HepG2 (cell line): ENCODE results near the gene MRAP. TPM values are rescaled to one million over a fixed set of nuclear protein-coding genes. Genes with fewer than 3 reads are reported as not detected.
A peak's percentile ranks its signal among the peaks of the same experiment; 100 is the strongest.

Experiments used
- ATF7 ChIP-seq, 2 experiments: fragments of 450-650 bp in 1 of 2; sonication (generic) in 1 of 2; formaldehyde crosslinking in 1 of 2; IDR thresholded peaks; 2 replicates each; pipeline versions ENCODE4 v1.4.0 to v1.6.1; 2016 to 2020; ENCODE audit warnings: antibody characterized with exemption in 1 of 2, mild to moderate bottlenecking in 1 of 2, missing genetic modification reagents in 1 of 2
- CEBPG ChIP-seq: IDR thresholded peaks from 2 replicates; pipeline ENCODE4 v1.6.1; 2016
- CHD2 ChIP-seq: IDR thresholded peaks from 2 replicates; pipeline ENCODE4 v1.6.1; 2011; ENCODE audit warnings: low read depth, low read length, improper control_type of control experiment
- CHD4 ChIP-seq: fragments of 200-600 bp; sonication (generic); IDR thresholded peaks from 2 replicates; pipeline ENCODE4 v1.7.0; 2017; ENCODE audit warnings: mild to moderate bottlenecking, low read length, borderline replicate concordance
- FOXA1 ChIP-seq, 2 experiments: fragments of 450-650 bp in 1 of 2; sonication (generic) in 1 of 2; formaldehyde crosslinking in 1 of 2; IDR thresholded peaks; 2 replicates each; pipeline versions ENCODE4 v1.4.0 to v1.6.1; 2016 to 2020; ENCODE audit warnings: missing genetic modification reagents in 1 of 2
- FOXP4 ChIP-seq: sonication (generic); formaldehyde crosslinking; IDR thresholded peaks from 2 replicates; pipeline ENCODE4 v1.4.0; 2020; ENCODE audit warnings: missing genetic modification reagents
- GFI1 ChIP-seq: sonication (generic); formaldehyde crosslinking; IDR thresholded peaks from 2 replicates; pipeline ENCODE4 v1.5.0; 2020; ENCODE audit warnings: missing genetic modification reagents, mild to moderate bottlenecking, borderline replicate concordance
- HMGA1 ChIP-seq: sonication (generic); formaldehyde crosslinking; conservative IDR thresholded peaks from 2 replicates; pipeline ENCODE4 v1.4.0; 2020; ENCODE audit warnings: missing genetic modification reagents
- HMGXB4 ChIP-seq, 2 experiments: sonication (generic) in 1 of 2; formaldehyde crosslinking in 1 of 2; IDR thresholded peaks; 2 replicates each; pipeline versions ENCODE4 v1.4.0 to v1.6.1; 2018 to 2020; ENCODE audit warnings: missing genetic modification reagents in 2 of 2, borderline replicate concordance in 1 of 2, low read depth in 1 of 2, mild to moderate bottlenecking in 1 of 2, missing biosample characterization in 1 of 2
- IKZF1 ChIP-seq: fragments of 450-650 bp; IDR thresholded peaks from 2 replicates; pipeline ENCODE4 v1.7.1; 2016
- NCOA1 ChIP-seq: sonication (generic); formaldehyde crosslinking; IDR thresholded peaks from 2 replicates; pipeline ENCODE4 v1.9.0; 2021; ENCODE audit warnings: missing genetic modification reagents
- NR2F1 ChIP-seq, 2 experiments: fragments of 450-650 bp in 1 of 2; formaldehyde crosslinking in 1 of 2; IDR thresholded peaks; 2 replicates each; pipeline versions ENCODE4 v1.5.0 to v1.6.1; 2016 to 2020; ENCODE audit warnings: mild to moderate bottlenecking in 1 of 2, missing compliant biosample characterization in 1 of 2, missing genetic modification reagents in 1 of 2, moderate library complexity in 1 of 2
- RAD21 ChIP-seq: fragments of 450-650 bp; formaldehyde crosslinking; IDR thresholded peaks from 2 replicates; pipeline ENCODE4 v1.5.0; 2020; ENCODE audit warnings: mild to moderate bottlenecking
- SATB2 ChIP-seq: sonication (generic); formaldehyde crosslinking; IDR thresholded peaks from 2 replicates; pipeline ENCODE4 v1.5.0; 2020; ENCODE audit warnings: missing genetic modification reagents
- SMYD3 ChIP-seq: sonication (generic); formaldehyde crosslinking; IDR thresholded peaks from 2 replicates; pipeline ENCODE4 v1.8.1; 2023; ENCODE audit warnings: mild to moderate bottlenecking, missing genetic modification reagents
- ZC3H13 ChIP-seq: sonication (generic); formaldehyde crosslinking; IDR thresholded peaks from 2 replicates; pipeline ENCODE4 v1.8.1; 2023; ENCODE audit warnings: mild to moderate bottlenecking, missing genetic modification reagents, moderate library complexity
- ZIK1 ChIP-seq: sonication (generic); formaldehyde crosslinking; IDR thresholded peaks from 2 replicates; pipeline ENCODE4 v1.5.0; 2020; ENCODE audit warnings: mild to moderate bottlenecking, low read depth, missing genetic modification reagents, borderline replicate concordance
- ZNF282 ChIP-seq: fragments of 450-650 bp; IDR thresholded peaks from 2 replicates; pipeline ENCODE4 v1.6.1; 2018; ENCODE audit not compliant: partially characterized antibody
- ZNF646 ChIP-seq: sonication (generic); formaldehyde crosslinking; IDR thresholded peaks from 2 replicates; pipeline ENCODE4 v1.9.0; 2021; ENCODE audit warnings: mild to moderate bottlenecking, missing genetic modification reagents
- polyA plus RNA-seq, 8 experiments: library from polyadenylated mRNA; depleted of rRNA in 3 of 8; stranded (reverse) in 7 of 8; unstranded in 1 of 8; fragments of >200 nt; fragmentation: Illumina TruSeq in 4 of 8; extraction: Trizol in 4 of 8; gene quantifications; 2 replicates each; pipeline versions ENCODE4 v1.2.1 to v1.2.3, GENCODE V29; 2011 to 2016; ENCODE audit warnings: low read depth in 4 of 8, missing spikeins in 1 of 8, mixed read lengths in 1 of 8; ENCODE audit not compliant: insufficient read depth in 1 of 8
- total RNA-seq, 5 experiments: library from RNA; depleted of rRNA; stranded (reverse); fragments of >200 nt; fragmentation: Illumina TruSeq; extraction: Trizol; gene quantifications; 2 replicates each; pipeline ENCODE4 v1.2.3, GENCODE V29; 2016; ENCODE audit warnings: low read depth in 1 of 5

MRAP gene
- total and polyA plus RNA-seq, 2 of the 13 experiments (the other 11 are each of a cell fraction or from before 2014, with no cell fraction given), result 0.46 to 1.2 TPM

GRCh38 chr21:32278518-32279376 is 19.9 kb upstream of the MRAP start, which contains the start of gene MIS18A (continued):
- TF ChIP-seq ZNF646 (no peak), NR2F1 (CRISPR knock-in tag; IDR thresholded peaks at IDR 0.05) (no peak), FOXP4 (CRISPR knock-in tag) (peak; percentile 43; the same call in 1 of the 2 replicates), ZC3H13 (CRISPR knock-in tag) (peak; percentile 79; the same call in 1 of the 2 replicates), SATB2 (no peak), RAD21 (CRISPR knock-in tag) (peak; percentile 60; the same call in 1 of the 2 replicates), ATF7 (IDR thresholded peaks at IDR 0.05) (no peak), ATF7 (CRISPR knock-in tag; IDR thresholded peaks at IDR 0.05) (no peak), FOXA1 (IDR thresholded peaks at IDR 0.05) (no peak), FOXA1 (CRISPR knock-in tag; IDR thresholded peaks at IDR 0.05) (no peak), CHD2 (no peak), NCOA1 (CRISPR knock-in tag) (no peak), HMGXB4 (CRISPR knock-in tag; IDR thresholded peaks at IDR 0.05; ENCODE audit: borderline replicate concordance in 1 of 2, low read depth in 1 of 2) (peak in 1 of 2 experiments; percentile 73; a peak in 1 of 4 replicates), CEBPG (CRISPR knock-in tag) (no peak; the same call in 1 of the 2 replicates), ZNF282 (no peak), HMGA1 (CRISPR knock-in tag) (no peak), GFI1 (CRISPR knock-in tag) (no peak), CHD4 (no peak), SMYD3 (CRISPR knock-in tag) (no peak), ZIK1 (CRISPR knock-in tag) (no peak), IKZF1 (no peak)
